Thyroid gland (tissue), 4 donors: Measurements from ENCODE around the gene MRPL12. TPM values are rescaled to one million over a fixed set of nuclear protein-coding genes. Genes with fewer than 3 reads are reported as not detected.

Source experiments
- DNase-seq, 2 donors: peaks; one replicate each; pipeline ENCODE4 v3.0.0-alpha.2; 2019
- H3K27ac ChIP-seq, 3 donors: fragments of 200-600 bp; sonication (generic); 1 replicate in 2 of 3; 2 replicates in 1 of 3; pipeline ENCODE4 v1.5.1; 2016 to 2019; ENCODE audit warnings: mild to moderate bottlenecking in 1 of 3, moderate library complexity in 1 of 3
- H3K27me3 ChIP-seq: fragments of 200-600 bp; sonication (generic); one replicate; pipeline ENCODE4 v1.5.1; 2019
- H3K36me3 ChIP-seq, 2 donors: fragments of 200-600 bp; sonication (generic); one replicate each; pipeline ENCODE4 v1.5.1; 2016 to 2019
- H3K4me1 ChIP-seq, 2 donors: fragments of 200-600 bp; sonication (generic); one replicate each; pipeline ENCODE4 v1.5.1; 2017 to 2019
- H3K4me3 ChIP-seq, 3 donors: fragments of 200-600 bp; sonication (generic); replicated peaks in 1 of 3; 1 replicate in 2 of 3; 2 replicates in 1 of 3; pipeline ENCODE4 v1.5.1; 2016; ENCODE audit warnings: mild to moderate bottlenecking in 1 of 3
- H3K9me3 ChIP-seq: fragments of 200-600 bp; sonication (generic); one replicate; pipeline ENCODE4 v1.5.1; 2017
- POLR2A ChIP-seq, 2 donors: fragments of 450-650 bp; IDR thresholded peaks; one replicate each; pipeline ENCODE4 v1.6.1; 2017; ENCODE audit warnings: antibody characterized with exemption in 2 of 2, mild to moderate bottlenecking in 2 of 2, moderate library complexity in 1 of 2
- WGBS, 2 donors: methylation state at CpG; one replicate each; pipeline ENCODE4 v1.1.5; 2017; 5-methylcytosine and 5-hydroxymethylcytosine counted together
- intact Hi-C: fragments of 100-400 bp; cut with DNase I; formaldehyde crosslinking; loops from one replicate; pipeline ENCODE4 v1.15.1; 2023
- total RNA-seq, 4 donors: library from RNA; depleted of rRNA; stranded (reverse); fragments of >200 nt; gene quantifications; one replicate each; pipeline ENCODE4 v1.2.3, GENCODE V29; 2016
- TF ChIP-seq, protein P1 (sequence below), 6 experiments: fragments of 200-600 bp in 3 of 6; fragments of 450-650 bp in 3 of 6; sonication (generic) in 3 of 6; IDR thresholded peaks; one replicate each; pipeline ENCODE4 v1.5.1; 2016 to 2019; ENCODE audit warnings: antibody characterized with exemption in 6 of 6, mild to moderate bottlenecking in 2 of 6, inconsistent platforms in 1 of 6, moderate library complexity in 1 of 6

Gene MRPL12
- total RNA-seq, 4 donors from 2014 or later, result 30.7 to 89.3 (median 46.4) TPM

DNA sequence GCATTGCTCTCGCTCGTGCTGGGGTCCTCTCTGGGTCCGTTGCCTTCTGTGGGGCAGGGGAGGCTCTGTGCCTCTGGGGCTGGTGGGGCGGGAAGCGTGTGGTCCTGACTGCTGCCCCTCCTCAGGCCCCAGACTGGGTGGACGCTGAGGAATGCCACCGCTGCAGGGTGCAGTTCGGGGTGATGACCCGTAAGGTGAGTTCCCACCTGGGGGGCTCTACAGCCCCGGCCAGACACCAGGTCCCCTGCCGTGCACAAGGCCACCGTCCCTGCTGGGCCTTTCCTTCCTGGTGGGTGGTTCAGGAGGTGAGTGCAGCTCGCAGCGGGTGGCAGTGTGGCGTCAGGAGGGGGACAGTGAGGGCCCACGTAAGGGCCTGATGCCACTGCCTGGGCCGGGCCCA lies 12.6 kb upstream of the MRPL12 start:
- 88 to 89% methylated on average over 12 to 16 of the region's 17 CpGs for WGBS, 2 donors
- intact Hi-C loops, result no loop called here
- H3K4me3 ChIP-seq, result no peak overlapping the region
- H3K27ac ChIP-seq, result no peak overlapping the region
- H3K27me3 ChIP-seq, result no peaks in the 10 kb centered on the region
- peaks cover 0 to 2% of the 10 kb centered on the region in 2 donors for H3K4me1 ChIP-seq
- H3K36me3 ChIP-seq, result peaks cover 79 to 86% of the 10 kb centered on the region in 2 donors
- no peak for TF ChIP-seq POLR2A (IDR thresholded peaks at IDR 0.05)
- TF ChIP-seq, protein P1, sequence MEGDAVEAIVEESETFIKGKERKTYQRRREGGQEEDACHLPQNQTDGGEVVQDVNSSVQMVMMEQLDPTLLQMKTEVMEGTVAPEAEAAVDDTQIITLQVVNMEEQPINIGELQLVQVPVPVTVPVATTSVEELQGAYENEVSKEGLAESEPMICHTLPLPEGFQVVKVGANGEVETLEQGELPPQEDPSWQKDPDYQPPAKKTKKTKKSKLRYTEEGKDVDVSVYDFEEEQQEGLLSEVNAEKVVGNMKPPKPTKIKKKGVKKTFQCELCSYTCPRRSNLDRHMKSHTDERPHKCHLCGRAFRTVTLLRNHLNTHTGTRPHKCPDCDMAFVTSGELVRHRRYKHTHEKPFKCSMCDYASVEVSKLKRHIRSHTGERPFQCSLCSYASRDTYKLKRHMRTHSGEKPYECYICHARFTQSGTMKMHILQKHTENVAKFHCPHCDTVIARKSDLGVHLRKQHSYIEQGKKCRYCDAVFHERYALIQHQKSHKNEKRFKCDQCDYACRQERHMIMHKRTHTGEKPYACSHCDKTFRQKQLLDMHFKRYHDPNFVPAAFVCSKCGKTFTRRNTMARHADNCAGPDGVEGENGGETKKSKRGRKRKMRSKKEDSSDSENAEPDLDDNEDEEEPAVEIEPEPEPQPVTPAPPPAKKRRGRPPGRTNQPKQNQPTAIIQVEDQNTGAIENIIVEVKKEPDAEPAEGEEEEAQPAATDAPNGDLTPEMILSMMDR (IDR thresholded peaks at IDR 0.05), result no peak
- H3K9me3 ChIP-seq, result no peaks in the 10 kb centered on the region
- no peak for DNase-seq

DNA sequence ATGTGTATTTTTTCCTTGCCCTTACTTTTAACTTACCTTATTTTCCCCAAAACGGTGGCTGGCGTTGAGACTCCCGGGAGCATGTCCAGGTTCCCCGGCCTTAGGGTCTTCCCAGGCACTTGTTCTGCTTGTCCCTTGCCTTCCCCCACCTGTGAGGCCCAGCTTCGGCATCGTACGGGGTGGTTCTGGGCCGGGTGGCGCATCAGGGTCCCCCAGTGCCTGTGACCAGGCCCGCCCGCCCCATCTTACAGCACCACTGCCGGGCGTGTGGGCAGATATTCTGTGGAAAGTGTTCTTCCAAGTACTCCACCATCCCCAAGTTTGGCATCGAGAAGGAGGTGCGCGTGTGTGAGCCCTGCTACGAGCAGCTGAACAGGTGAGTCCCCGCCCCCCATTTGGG lies 12.0 kb upstream of the MRPL12 start:
- no peak for TF ChIP-seq POLR2A (IDR thresholded peaks at IDR 0.05)
- TF ChIP-seq, protein P1 (IDR thresholded peaks at IDR 0.05), result no peak
- intact Hi-C loops, result no loop called here
- Histone ChIP-seq H3K4me1 (no peaks in the 10 kb centered on the region), H3K9me3 (no peaks in the 10 kb centered on the region), H3K4me3 (no peak overlapping the region), H3K27ac (no peak overlapping the region), H3K36me3 (peaks cover 82 to 90% of the 10 kb centered on the region in 2 donors), H3K27me3 (no peaks in the 10 kb centered on the region)
- 95 to 96% methylated on average over 18 of the region's 18 CpGs for WGBS, 2 donors
- DNase-seq, result no peak

DNA sequence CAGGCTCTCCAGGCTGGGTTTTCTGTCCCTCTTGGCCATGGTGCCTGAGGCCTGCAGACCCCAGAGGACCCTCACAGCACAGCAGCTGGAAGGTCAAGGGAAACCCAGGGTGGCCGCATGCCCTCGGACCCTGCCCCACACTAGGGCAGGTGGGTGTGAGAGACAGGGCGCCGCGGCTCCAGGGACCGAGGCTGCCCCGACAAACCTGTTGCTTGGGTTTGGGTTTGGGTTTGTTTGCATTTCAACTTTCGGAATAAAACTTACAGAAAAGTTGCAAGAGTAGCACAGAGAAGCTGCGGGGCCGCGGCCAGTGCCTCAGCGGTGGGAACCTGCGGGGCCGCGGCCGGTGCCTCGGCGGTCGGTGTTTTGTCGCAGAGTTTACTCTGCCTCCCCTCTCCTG lies 11.6 kb upstream of the MRPL12 start:
- Histone ChIP-seq H3K9me3 (no peaks in the 10 kb centered on the region), H3K4me3 (no peak overlapping the region), H3K27ac (no peak overlapping the region), H3K36me3 (peaks cover 82 to 90% of the 10 kb centered on the region in 2 donors), H3K27me3 (no peaks in the 10 kb centered on the region), H3K4me1 (no peaks in the 10 kb centered on the region)
- DNase-seq, result no peak
- WGBS, 2 donors, result 96 to 98% methylated on average over 14 to 20 of the region's 20 CpGs
- TF ChIP-seq, protein P1 (IDR thresholded peaks at IDR 0.05), result no peak
- no peak for TF ChIP-seq POLR2A (IDR thresholded peaks at IDR 0.05)
- intact Hi-C loops, result no loop called here

DNA sequence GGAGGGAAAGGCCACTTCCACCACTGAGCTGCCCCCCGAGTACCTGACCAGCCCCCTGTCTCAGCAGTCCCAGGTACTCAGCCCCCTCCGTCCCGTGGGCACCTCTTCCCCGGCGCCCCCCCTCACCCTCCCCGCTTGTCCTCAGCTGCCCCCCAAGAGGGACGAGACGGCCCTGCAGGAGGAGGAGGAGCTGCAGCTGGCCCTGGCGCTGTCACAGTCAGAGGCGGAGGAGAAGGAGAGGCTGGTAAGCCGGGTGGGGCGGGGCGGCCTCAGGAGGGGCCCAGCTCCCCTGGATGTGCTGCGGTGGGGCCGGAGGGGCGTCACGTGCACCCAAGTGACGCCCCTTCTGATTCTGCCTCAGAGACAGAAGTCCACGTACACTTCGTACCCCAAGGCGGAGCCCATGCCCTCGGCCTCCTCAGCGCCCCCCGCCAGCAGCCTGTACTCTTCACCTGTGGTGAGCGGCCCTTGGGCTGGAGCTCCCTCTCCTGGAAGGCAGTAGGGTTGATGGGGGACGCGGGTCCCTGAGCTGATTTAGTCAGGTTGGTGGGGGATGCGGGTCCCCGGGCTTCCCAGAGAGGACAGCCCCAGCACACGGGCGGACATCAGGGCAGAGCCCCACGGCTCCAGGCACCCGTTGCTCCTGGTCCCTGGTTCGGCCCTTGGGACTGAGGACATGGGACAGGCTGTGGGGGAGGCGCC lies 9.5 kb upstream of the MRPL12 start:
- Histone ChIP-seq H3K27ac (no peak overlapping the region), H3K9me3 (no peaks in the 10 kb centered on the region), H3K27me3 (no peaks in the 10 kb centered on the region), H3K4me1 (no peaks in the 10 kb centered on the region), H3K36me3 (peaks cover 70 to 88% of the 10 kb centered on the region in 2 donors), H3K4me3 (no peak overlapping the region)
- 88 to 93% methylated on average over 17 to 18 of the region's 35 CpGs for WGBS, 2 donors
- intact Hi-C loops, result no loop called here
- no peak for DNase-seq
- no peak for TF ChIP-seq POLR2A (IDR thresholded peaks at IDR 0.05)
- TF ChIP-seq, protein P1 (IDR thresholded peaks at IDR 0.05), result no peak

DNA sequence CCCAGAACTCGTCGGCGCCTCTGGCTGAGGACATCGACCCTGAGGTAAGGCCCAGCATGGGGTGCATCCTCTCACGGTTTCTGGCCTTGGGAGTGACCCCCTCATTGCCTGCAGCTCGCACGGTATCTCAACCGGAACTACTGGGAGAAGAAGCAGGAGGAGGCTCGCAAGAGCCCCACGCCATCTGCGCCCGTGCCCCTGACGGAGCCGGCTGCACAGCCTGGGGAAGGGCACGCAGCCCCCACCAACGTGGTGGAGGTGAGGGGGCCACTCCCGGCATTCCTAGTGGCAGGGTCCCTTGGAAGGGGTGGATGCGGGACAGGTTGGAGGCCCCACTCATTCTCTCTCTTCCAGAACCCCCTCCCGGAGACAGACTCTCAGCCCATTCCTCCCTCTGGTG lies 8.4 kb upstream of the MRPL12 start:
- no peak for DNase-seq
- 94 to 96% methylated on average over 9 of the region's 19 CpGs for WGBS, 2 donors
- H3K27ac ChIP-seq, result no peak overlapping the region
- no peak overlapping the region for H3K4me3 ChIP-seq
- no peaks in the 10 kb centered on the region for H3K9me3 ChIP-seq
- TF ChIP-seq, protein P1 (IDR thresholded peaks at IDR 0.05), result no peak
- TF ChIP-seq POLR2A (IDR thresholded peaks at IDR 0.05), result no peak
- H3K4me1 ChIP-seq, result no peaks in the 10 kb centered on the region
- H3K36me3 ChIP-seq, result peaks cover 58 to 88% of the 10 kb centered on the region in 2 donors
- no peaks in the 10 kb centered on the region for H3K27me3 ChIP-seq
- intact Hi-C loops, result no loop called here
